PFSK-1 (cell line): Measurements from ENCODE around the gene HLA-DQB1.

Experiments used
- POLR2AphosphoS5 ChIP-seq: IDR thresholded peaks from 2 replicates; pipeline ENCODE4 v1.6.1; 2012; ENCODE audit warnings: low read depth, mild to moderate bottlenecking, control low read depth, low read length, moderate library complexity
- TAF1 ChIP-seq: IDR thresholded peaks from 2 replicates; pipeline ENCODE4 v1.6.1; 2012; ENCODE audit warnings: low read length, control low read depth, borderline replicate concordance; ENCODE audit not compliant: insufficient read depth

GRCh38 chr6:32658268-32658897 lies 8.1 kb downstream of the HLA-DQB1 start:
- no peak for TF ChIP-seq TAF1
- TF ChIP-seq POLR2AphosphoS5: no peak
